ENCODE data around the gene KCTD17.

KCTD17 gene

DNA sequence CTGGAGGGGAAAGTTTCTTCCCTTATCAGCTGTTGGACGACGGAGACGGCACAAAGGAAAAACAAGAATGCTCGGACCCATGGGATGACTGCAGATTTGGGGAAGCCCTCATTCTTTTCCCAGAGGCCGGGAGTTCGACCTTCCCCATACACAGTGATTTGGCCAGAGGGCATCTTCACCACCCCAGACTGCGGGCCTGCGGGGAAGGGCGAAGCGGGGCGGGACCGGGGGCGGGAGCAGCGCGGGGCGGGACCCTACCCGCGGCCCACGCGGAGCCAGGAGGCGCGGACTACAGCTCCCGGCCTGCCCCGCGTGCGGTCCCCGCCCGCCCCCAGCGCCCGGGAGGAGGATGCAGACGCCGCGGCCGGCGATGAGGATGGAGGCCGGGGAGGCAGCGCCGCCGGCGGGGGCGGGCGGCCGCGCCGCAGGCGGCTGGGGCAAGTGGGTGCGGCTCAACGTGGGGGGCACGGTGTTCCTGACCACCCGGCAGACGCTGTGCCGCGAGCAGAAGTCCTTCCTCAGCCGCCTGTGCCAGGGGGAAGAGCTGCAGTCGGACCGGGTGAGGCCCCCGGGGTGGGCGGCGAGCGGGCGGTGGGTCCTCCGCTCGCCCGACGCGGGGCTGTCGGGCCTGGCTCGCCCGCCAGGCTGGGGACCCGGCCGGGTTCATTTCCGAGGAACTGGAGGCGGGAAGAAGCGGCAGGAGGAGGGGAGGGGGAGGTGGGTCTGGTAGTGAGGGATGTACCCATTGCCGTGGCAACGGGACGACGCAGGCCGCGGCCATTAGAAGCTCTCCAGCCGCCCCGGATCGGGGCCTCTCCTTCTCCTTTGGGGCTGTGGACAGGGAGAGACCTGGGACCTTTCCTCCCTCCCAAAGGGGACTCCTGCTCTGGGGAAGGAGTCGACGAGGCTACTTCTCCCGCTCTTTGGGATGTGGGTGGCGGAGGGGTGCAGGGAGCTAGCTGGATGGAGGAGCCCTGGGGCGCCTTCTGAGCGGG is at the start of gene KCTD17:
KCTD17 (plus strand) TSS at position 352 of the 995 bp plus-strand sequence; CDS start at position 371, 19 bp downstream.
- DNase-seq (ENCODE audit: low spot score) = peak; percentile 12

GRCh38 chr22:37001826-37002225 is 49.7 kb upstream of the KCTD17 start:
- no peak for DNase-seq (ENCODE audit: low spot score)

- no peak for DNase-seq (ENCODE audit: low spot score)
These were observed 48.9 kb upstream of the KCTD17 start for GRCh38 chr22:37002633-37003032.

DNA sequence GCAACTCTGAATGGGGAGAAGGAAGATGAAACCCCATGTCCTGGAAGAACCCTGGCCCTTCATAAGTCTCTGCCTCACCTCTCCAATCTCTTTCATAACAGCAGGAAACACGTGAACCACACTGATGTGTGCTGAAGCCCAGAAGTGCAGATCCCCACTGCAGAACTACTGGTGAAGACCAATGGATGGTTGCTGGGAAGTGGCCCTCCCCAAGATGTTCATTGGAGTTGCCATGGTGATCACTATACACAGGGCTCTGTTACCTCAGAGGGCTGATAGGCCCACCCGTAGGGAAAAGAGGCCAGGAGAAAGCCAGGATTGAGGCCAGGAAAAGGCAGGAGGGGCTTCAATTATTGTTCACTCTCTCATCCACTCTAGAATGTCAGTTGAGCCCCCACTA is 43.9 kb upstream of the KCTD17 start:
- no peak for DNase-seq (ENCODE audit: low spot score)

DNA sequence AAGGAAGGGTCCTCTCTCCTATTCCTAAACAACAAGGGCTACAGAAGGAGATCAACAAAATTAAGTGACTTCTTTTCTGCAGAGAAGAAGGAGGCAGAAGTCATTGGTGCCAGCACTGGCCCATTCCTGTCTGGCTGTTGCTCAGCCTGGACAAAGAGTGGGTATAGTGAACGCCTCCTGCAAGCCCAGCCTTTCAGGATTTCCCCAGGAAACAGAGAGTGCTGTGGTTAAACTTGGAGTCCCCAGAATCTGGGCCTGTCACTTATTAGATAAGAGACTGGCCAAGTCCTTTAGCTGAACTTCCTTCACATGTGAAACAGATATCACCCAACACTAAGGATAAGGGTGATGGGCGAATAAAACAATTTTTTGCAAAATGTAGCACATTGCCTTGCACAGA is 43.2 kb upstream of the KCTD17 start:
- no peak for DNase-seq (ENCODE audit: low spot score)

- DNase-seq (ENCODE audit: low spot score) = no peak
These were observed 42.1 kb upstream of the KCTD17 start for GRCh38 chr22:37009490-37009889.

GRCh38 chr22:37010174-37010573 is 41.4 kb upstream of the KCTD17 start:
- DNase-seq (ENCODE audit: low spot score) = no peak

DNA sequence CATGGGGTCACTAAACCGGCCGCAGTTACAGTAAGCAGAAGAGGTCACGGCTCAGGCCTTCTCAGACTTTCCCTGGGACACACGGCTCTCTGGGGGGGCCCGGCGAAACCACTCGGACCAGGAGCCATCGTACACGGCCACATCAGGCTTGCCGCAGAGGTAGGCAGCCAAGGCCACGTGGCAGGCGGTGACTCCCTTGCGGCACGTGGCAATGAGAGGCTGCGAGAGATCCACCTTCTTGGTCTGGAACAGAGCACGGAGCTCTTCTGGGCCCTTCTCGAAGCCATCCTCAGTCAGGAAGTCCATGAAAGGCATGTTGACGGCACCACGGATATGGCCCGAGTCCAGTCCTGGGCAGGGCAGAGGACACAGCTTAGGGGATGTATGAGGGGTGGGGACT is 40.6 kb upstream of the KCTD17 start:
- no peak for DNase-seq (ENCODE audit: low spot score)

GRCh38 chr22:37011472-37011871 is 40.1 kb upstream of the KCTD17 start:
- DNase-seq (ENCODE audit: low spot score) = no peak

DNA sequence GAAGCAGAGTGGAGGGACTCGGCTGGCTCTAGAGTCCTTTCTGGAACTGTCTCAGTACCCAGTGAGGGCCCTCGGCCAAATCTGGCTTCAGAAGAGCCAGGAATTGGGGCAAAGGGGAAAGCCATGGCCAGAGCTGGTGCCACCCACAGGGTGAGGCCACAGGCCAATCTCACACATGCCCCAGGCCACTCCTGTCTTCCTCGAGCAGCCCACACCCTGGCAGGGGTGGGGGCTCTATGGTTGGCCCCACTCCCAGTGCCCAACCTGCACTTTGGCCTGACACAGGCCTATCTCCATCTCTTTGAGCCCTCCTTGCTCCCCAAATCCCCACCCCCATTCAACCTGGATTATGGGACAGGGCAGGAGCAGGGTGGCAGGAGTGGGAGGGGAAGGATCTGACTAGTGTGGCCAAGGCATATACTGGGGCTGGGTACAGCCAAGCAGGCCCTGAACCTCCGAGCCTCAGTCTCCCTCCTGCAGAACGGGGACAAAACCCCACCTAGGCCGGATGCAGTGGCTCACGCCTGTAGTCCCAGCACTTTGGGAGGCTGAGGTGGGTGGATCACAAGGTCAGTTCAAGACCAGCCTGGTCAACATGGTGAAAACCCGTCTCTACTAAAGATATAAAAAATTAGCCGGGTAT is 39.2 kb upstream of the KCTD17 start:
- no peak for DNase-seq (ENCODE audit: low spot score)

DNA sequence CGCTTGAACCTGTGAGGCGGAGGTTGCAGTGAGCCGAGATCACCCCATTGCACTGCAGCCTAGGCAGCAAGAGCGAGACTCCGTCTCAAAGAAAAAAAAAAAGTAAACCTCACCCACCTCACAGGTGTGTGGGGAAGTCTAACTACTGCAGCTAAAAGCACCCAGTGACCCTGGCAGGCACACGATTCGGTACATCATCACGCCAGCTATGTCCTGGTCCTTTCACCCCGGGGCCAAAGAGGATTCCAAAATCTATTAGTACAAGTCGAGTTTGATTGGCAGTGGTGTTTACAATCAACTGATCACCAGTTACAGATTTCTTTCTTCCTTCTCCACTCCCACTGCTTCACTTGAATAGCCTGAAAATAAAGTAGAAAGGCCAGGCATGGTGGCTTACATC is 38.6 kb upstream of the KCTD17 start:
- DNase-seq (ENCODE audit: low spot score) = no peak

- DNase-seq (ENCODE audit: low spot score) = no peak
These were observed 37.1 kb upstream of the KCTD17 start for GRCh38 chr22:37014415-37014806.

DNA sequence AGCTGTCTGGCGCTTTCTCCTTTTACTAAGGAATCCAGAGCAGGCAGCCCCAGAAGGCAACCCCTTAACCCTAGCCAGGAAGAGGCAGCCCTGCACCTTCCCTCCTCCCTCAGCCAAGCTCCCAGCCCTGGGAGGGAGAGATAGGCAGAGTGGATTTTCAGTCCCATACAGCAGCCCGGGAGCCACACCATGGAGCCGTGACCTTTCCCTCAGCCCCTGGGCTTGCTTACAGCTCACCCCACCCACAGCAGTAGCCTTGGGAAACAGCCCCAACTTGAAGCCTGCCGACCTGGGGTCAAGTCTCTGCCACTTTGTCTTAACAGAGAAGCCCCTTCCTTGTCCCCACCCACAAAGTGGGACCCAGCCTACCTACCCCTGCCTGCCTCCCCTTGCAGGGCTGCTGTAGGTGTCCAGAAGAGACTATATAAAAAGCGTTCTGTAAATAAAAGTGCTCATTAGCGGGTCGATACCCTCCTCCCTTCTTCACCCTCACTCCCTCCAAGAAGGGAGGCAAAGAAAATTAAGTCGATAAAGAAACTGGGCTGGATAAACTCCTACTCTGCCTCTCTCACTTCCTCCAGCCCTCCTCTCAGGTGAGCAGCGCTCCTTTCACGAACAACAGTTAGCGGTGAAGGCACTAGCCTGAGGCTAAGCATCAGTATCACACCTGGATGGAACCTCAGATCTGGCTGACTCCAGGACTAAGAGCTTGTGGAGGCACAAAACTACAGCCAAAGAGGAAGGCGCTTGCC is 36.5 kb upstream of the KCTD17 start:
- DNase-seq (ENCODE audit: low spot score) = no peak

- DNase-seq (ENCODE audit: low spot score) = no peak
These were observed 36.0 kb upstream of the KCTD17 start for GRCh38 chr22:37015587-37015878.

GRCh38 chr22:37016134-37016910 is 35.2 kb upstream of the KCTD17 start:
- DNase-seq (ENCODE audit: low spot score) = peak; percentile 70

DNA sequence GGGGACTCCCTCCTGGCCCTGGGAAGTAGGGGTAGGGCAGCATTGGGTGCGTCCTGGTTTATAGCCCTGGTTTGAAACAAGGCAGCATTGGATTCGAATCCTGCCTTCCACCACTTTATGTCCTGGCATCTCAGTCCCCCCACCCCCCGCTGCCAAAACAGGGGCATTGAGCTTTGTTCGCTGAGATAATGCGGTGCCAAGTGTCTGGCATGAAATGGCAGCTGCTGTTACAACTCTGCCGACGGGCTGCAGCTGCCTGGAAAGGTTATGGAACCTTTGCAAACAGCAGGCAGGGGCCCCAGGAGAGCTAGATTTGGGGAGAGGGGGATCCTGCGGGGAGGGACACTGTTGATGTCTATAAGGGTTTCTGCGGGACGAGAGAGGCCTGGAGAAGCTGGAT is 34.2 kb upstream of the KCTD17 start:
- DNase-seq (ENCODE audit: low spot score) = peak; percentile 15

DNA sequence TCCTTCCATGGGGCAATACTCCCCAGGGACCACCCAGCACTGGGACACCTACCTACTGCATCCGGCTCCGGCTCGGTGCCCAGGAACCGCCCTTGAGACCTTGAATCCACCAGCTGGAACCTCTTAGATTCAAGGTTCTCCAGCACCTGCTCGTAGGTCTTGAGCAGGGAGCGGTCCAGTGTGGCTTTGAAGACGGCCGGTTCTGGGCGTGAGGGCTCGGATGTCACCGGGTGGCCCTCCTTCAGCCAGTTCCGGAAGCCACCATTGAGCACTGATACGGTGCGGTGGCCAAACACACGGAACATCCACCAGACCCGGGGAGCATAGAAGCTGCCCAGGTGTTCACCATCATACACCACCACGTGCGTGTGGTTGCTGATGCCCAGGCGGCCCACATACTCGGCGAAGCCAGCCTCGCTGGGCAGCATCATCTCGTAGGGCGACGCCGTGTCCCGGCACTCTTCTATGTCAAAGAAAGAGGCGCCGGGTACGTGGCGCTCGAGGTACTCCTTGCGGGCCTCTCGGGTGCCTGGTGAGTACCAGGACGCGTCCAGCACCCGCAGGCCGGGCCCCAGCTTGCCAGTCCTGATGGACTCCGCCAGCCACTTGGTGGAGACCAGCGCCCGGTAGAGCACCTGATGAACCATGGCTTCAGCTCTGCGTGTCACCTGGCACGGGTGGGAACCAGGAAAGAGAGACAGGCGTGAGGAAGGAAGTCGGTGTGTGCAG is 33.3 kb upstream of the KCTD17 start:
- no peak for DNase-seq (ENCODE audit: low spot score)

GRCh38 chr22:37018815-37019308 is 32.7 kb upstream of the KCTD17 start:
- peak; percentile 21 for DNase-seq (ENCODE audit: low spot score)

GRCh38 chr22:37019309-37020191 is 32.0 kb upstream of the KCTD17 start, which contains the start of the genes MPST and TST:
Gene MPST (plus strand): TSS chr22:37019742. CDS start chr22:37019837, 95 bp downstream.
Gene TST (minus strand): TSS chr22:37019447. CDS start chr22:37018732, 715 bp downstream.
- peak; percentile 63 for DNase-seq (ENCODE audit: low spot score)

DNA sequence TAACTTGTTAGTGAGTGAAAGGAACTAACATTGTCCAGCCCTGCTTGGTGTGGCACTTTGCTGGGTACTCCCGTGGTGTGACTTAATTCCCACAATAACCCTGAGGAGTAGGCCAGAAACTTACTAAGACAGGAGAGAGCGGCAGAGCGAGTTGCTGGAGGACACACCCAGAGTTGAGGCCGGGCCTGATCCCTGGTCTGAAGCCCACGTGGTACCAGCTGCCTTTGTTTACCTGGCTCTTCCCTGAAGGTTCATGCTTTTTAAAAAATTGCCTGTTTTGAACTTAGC is 31.4 kb upstream of the KCTD17 start:
- peak; percentile 54 for DNase-seq (ENCODE audit: low spot score)
